IMR-90 (cell line): ENCODE results near the gene R3HDM4.

Experiments
- BHLHE40 ChIP-seq: fragments of 150-350 bp; IDR thresholded peaks from 2 replicates; pipeline ENCODE4 v1.6.1; 2016; ENCODE audit warnings: mild to moderate bottlenecking, low read depth, low read length
- CEBPB ChIP-seq: IDR thresholded peaks from 2 replicates; pipeline ENCODE4 v1.6.1; 2012; ENCODE audit warnings: low read depth, low read length, improper control_type of control experiment
- CTCF ChIP-seq: conservative IDR thresholded peaks from 2 replicates; pipeline ENCODE4 v1.5.1; 2012; ENCODE audit warnings: mild to moderate bottlenecking, low read depth, low read length, improper control_type of control experiment
- ELK1 ChIP-seq: fragments of 150-350 bp; IDR thresholded peaks from 2 replicates; pipeline ENCODE4 v1.6.1; 2016; ENCODE audit warnings: low read depth, mild to moderate bottlenecking, low read length, moderate library complexity, borderline replicate concordance
- FOS ChIP-seq: fragments of 150-350 bp; IDR thresholded peaks from 2 replicates; pipeline ENCODE4 v1.6.1; 2016; ENCODE audit warnings: low read depth, low read length
- MAFK ChIP-seq: IDR thresholded peaks from 2 replicates; pipeline ENCODE4 v1.6.1; 2012; ENCODE audit warnings: low read depth, low read length, improper control_type of control experiment
- MAZ ChIP-seq: IDR thresholded peaks from 2 replicates; pipeline ENCODE4 v1.6.1; 2012; ENCODE audit warnings: low read depth, mild to moderate bottlenecking, low read length, improper control_type of control experiment, moderate library complexity, borderline replicate concordance
- MXI1 ChIP-seq: IDR thresholded peaks from 2 replicates; pipeline ENCODE4 v1.6.1; 2012; ENCODE audit warnings: low read depth, mild to moderate bottlenecking, low read length, moderate library complexity, borderline replicate concordance
- POLR2A ChIP-seq: IDR thresholded peaks from 2 replicates; pipeline ENCODE4 v1.6.1; 2012; ENCODE audit warnings: mild to moderate bottlenecking, low read depth, low read length
- RAD21 ChIP-seq: IDR thresholded peaks from 2 replicates; pipeline ENCODE4 v1.6.1; 2012; ENCODE audit warnings: low read length, improper control_type of control experiment
- RCOR1 ChIP-seq: IDR thresholded peaks from 2 replicates; pipeline ENCODE4 v1.6.1; 2012; ENCODE audit warnings: mild to moderate bottlenecking, low read length, improper control_type of control experiment; ENCODE audit not compliant: insufficient replicate concordance
- RFX5 ChIP-seq: IDR thresholded peaks from 2 replicates; pipeline ENCODE4 v1.8.0; 2012; ENCODE audit warnings: low read depth, mild to moderate bottlenecking, low read length, moderate library complexity
- SMC3 ChIP-seq: fragments of 150-350 bp; IDR thresholded peaks from 2 replicates; pipeline ENCODE4 v1.6.1; 2016; ENCODE audit warnings: low read depth, mild to moderate bottlenecking, antibody characterized with exemption, low read length, moderate library complexity
- USF2 ChIP-seq: fragments of 150-350 bp; IDR thresholded peaks from 2 replicates; pipeline ENCODE4 v1.6.1; 2017; ENCODE audit warnings: mild to moderate bottlenecking, antibody characterized with exemption, low read length, low read depth

- TF ChIP-seq SMC3 (no peak), CTCF (no peak), CEBPB (no peak), RCOR1 (no peak), MAZ (no peak), POLR2A (no peak), USF2 (no peak), RAD21 (no peak), MAFK (no peak), RFX5 (no peak), BHLHE40 (no peak), ELK1 (no peak), MXI1 (no peak), FOS (no peak)
These were observed 19.0 kb upstream of the R3HDM4 start for GRCh38 chr19:931860-932647.
